GOT3 (cell line): ENCODE results near the gene RGS14.

ENCODE experiments used
- DNase-seq: peaks from one replicate; lab custom pipeline; 2025; ENCODE audit warnings: mixed read lengths; lab: John Stamatoyannopoulos, UW

The RGS14 gene

DNA sequence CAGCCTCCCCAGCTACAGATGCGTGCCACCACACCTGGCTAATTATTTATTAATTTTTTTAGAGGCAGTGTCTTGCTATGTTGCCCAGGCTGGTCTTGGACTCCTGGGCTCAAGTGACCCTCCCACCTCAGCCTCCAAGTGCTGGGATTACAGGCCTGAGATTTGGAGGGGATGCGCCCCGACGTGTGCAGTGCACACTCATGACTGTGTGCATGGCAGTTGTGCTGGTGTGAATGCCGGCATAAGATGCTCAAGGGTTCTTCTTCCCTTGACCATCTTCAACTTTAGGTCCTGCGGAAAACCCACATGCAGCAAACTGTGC is 23.0 kb downstream of the RGS14 start:
- DNase-seq = no peak

DNA sequence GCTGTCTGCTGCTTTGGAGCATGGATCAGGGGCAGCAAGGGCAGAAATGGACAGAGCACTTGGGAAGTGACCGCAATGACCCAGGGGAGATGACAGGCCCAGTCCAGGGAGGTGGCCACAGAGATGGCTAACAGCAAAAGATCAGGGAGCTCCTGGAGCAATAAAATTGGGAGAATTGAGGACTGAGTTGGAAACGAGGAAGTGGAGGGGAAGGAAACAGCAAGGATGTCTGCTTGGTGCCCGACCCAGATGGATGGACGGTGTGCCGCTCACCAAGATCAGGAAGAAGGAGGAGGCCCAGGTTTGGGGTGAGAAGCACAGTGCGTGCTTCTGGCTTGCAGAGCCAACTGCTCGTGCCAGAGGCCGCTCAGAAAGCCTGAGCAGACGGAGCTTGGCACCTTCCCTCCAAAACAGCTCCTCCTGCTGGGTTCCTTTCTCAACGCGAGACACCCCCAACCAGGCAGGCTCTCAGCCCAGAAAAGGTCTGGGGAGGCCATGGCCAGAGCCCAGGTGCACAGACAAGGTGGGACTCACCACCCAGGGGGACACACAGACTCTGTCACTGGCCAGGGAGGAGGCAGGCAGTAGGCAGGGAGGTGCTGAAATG is 24.8 kb downstream of the RGS14 start:
- DNase-seq = no peak

DNA sequence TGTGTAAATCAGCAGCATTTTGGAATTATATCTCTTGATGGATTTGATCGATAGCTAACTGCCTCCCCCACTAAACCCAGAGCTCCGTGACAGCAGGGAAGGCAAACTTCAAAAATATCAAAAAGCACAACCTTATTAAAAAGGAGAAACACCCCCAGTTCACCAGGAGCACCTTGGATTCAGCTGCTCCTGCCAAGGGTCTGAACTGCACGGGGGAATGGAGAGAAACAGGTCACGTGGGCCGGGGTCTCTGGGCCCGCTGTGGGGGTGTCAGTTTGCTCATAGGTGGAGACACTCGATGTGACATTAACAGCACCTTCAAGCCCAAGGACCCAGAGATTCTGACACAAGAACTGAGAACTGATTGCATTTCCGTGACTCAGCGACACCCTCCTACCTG is 25.5 kb downstream of the RGS14 start:
- no peak for DNase-seq

DNA sequence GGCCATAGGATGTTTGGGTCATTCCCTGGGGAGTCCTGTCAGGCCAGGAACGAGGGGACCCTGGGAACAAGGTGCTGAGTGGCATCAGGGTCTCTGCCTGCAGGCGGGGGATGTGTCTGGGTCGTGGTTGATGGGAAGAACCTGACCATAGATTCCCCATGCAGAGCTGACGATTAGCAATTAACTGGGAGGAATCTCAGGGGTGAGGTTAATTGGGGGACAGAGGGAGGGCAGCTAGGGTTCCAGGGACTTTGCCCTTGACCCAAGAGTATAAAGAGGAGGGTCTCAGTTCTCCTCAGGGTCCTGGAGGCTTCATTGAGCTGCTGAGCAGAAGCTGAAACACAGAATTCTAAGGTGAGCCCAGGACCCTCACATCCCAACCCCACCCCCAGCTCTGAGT is 26.4 kb downstream of the RGS14 start, which contains the start of gene SLC34A1:
Gene SLC34A1, plus strand, starts transcription at position 301 of the 400 bp plus-strand sequence. CDS start 1,308 bp downstream, outside the sequence.
- no peak for DNase-seq

DNA sequence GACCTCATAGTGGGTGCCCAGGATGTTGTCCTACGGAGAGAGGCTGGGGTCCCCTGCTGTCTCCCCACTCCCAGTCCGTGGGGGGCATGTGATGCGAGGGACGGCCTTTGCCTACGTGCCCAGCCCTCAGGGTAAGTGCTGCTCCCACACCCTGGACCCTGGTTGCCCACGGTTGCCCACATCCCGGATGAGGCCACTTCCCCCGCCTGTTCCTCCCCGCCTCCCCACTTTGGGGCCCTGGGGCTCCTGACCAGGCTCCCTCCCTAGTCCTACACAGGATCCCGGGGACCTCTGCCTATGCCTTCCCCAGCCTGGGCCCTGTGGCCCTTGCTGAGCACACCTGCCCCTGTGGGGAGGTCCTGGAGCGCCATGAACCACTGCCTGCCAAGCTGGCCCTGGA is 28.0 kb downstream of the RGS14 start:
- DNase-seq = no peak

DNA sequence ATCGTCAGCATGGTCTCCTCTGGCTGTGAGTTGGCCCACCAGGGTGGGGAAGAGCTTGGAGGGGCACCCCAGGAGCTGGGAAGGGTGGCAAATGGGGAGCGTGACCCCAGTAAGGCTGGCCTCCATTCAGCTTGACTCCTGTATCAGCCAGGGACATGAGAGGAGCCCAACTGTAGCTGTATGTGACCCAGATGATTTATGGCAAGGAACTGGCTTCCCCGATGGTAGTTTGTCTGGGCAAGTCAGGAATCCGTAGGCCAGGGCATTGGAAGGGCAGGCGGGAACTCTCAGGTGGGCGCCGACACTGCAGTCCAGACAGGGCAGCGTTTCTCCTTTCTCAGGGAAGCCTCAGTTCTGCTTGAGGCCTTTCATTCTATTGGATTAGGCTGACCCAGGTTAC is 28.8 kb downstream of the RGS14 start:
- DNase-seq = no peak

DNA sequence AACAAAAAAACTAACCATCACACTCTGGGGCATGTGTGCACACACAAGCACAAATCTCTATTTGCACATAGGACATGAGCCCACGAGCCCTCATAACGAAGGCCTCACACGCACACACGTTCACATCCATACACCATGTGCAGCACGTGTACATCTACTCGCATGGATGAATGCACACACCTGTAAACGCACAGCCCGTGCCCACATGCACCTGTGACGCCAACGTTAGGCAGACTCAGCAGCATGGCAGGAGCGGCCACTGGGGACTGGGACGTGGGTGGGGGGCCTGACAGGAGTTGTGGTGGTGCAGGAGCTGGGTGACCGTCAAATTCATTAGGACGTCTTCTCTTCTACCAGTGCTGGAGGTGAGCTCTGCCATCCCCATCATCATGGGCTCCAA is 29.7 kb downstream of the RGS14 start:
- no peak for DNase-seq

DNA sequence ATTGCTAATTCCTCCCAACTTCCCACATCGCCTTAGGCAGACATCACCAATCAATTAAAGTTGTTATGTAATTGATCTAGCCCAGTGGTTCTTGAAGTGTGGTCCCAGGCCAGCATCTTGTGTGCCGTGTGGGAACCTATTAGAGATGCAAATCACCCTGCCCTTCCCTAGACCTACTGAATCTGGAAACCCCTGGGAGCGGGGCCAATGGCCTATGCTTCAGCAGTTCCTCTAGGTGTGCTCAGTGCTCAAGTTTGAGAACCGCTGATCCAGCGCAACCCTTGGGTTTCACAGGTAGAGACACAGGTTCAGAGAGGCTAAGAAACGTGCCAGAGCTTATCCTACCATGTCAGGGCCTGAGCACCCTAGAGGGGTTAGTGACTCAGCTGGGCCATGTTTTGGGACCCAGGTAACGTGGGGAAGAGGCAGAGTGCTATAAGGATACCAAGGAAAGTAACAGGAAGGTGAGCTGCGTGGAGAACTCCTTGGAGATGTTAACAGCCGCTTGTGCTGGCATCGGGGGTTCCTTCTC is 30.9 kb downstream of the RGS14 start:
- DNase-seq = no peak

DNA sequence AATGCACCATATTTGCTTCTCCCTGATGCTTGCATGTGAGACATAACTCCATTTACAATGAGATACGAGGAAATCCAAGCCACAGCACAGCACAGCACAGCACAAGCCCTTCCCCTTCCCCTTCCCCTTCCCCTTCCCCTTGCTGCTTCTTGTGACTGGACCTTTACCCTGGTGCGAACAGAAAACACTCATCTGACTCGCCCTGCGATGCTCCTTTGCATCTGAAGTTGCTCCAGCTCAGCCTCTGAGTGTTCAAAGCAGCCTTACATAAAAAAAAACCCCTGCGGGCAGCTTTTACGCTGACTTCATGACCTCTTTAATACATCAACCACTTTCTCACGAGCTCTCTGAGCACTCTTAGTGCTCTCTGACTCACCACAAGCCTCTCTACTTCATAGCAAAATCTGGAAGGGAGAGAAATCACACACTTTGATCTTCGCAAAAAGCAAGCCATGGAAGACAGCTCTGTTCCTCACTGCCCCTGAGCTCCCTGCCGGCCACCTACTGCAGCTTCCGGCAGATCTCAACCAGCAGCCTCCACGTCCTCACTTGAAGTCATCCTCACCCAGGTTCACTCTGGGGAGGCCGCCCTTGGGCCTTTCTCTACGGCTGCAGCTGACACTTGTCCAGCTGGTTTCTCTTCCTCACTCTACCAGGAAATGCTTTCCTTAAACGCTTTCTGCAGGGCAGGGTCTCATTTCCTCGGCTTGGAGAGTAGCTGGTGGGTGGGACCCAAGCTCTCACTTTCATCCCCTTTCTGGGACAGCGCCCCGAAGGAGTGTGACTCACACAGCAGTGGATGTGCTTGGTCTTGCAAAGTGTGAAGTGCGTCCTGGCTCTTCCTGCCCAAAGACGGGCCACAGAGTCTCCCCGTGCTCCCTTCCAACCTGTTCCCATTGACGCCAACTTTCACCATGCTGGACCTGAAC is 31.8 kb downstream of the RGS14 start:
- peak; percentile 63 for DNase-seq

DNA sequence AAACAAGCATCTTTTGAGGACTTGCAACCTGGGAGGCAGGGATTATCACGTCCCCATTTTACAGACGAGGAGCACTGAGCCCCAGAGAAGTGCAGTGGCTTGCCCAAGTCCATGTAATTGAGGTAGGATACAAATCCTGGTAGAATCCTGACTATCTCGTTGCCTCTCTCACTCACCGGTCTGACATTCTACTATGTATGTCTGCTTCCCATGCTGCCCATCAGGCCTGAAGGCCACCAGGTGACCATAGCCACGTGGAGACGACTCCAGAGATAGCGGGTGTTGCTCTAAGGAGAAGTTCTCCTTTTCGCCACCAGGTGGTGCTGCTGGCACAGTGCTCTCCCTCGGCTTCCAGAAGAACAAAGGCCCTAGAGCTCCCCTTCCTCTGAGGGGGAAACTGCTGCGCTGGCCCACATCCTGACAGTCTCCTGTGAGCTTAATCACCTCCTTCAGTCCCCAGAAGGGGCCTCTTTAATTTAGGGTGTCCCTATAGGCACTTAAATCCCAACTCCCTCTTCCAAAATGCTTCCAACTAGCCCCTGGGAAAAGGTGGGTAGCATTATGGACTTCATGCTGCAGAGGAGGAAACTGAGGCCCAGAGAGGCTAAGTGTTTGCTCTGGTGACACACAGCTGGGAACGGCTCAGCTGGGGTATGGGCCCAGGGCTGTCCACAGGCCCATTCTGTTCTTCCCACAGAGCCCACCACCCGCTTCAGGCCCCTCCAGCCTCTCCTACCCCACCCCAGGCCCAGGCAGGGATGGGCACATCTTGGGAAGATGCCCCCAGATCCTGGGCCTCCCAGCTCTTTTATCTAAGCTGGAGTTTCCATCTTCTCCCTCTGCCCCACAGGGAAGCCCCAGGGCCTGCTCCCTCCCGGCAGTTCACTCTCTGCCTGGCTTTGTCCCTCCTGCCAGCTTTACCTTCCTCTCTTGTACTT is 32.9 kb downstream of the RGS14 start:
- DNase-seq = peak; percentile 61

DNA sequence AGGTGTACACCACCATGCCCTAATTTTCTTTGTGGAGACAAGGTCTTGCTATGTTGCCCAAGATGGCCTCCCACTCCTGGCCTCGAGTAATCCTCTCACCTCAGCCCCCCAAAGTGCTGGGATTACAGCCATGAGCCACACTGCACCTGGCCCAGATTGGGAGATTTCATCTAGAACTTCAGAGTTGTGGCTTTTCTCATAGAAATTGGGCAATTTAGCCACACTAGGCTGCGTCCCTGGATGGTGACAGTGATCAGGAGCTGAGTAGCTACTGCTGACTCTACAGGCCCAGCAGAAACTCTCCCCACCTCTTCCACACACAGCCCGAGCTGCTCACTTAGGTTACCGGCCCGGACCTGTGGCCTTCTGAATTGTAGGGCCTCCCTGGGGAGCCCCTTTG is 35.0 kb downstream of the RGS14 start:
- DNase-seq = no peak

DNA sequence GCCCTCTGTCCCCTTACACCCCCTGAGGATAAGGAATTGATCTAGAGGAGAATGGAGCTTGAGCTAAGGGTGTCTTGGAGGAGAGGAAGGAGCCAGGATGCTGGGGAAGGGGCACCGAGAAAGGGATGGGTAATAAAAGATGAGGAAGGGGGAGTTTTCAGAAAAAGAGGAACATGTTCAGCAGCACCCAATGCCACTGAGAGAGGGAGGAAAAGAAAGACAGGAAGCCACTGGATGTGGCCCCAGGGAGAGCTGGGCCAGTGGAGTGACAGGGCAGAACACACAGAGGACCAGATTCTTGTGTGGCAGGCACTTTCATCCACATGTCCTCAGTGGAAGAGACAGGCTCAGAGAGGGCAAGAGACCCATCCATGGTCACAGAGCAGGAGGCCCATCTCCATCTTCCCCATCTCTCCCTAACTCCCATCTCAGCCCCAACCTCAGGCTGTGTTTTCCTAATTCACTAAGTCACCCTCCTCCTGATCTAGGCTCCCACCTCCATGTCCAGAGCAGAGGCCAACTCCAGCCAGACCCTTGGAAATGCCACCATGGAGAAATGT is 35.6 kb downstream of the RGS14 start:
- DNase-seq = no peak

DNA sequence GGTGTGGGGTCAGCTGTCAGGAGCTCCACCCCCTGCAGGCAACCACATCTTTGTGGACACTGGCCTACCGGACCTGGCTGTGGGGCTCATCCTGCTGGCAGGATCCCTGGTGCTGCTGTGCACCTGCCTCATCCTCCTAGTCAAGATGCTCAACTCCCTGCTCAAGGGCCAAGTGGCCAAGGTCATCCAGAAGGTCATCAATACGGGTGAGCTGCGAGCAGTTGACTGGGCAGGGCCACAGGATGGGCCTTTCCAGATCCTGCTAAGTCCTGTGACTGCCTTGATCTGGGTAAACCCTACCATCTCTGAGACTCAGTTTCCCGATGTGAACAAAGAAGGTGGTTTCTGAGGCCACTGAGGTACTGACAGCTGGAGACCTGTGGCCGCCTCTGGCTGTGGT is 36.3 kb downstream of the RGS14 start:
- DNase-seq = no peak

DNA sequence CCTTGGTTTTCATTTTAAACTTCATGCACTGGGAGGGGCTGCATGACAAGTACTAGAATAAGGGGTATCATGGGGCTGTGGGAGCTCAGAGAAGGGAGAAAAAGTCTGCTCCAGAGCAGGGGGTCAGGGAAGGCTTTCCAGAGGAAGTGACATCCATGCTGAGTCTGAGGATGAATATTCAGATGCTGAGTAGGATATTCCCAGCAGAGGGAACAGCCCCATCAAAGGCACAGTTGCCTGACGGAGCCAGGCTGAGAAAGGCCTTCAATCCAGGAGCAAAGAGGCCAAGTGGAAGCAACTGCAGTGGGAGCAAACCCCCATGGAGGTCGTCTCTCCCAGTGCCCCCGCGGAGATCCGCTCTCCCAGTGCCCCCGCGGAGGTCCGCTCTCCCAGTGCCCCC is 38.4 kb downstream of the RGS14 start:
- DNase-seq = no peak

DNA sequence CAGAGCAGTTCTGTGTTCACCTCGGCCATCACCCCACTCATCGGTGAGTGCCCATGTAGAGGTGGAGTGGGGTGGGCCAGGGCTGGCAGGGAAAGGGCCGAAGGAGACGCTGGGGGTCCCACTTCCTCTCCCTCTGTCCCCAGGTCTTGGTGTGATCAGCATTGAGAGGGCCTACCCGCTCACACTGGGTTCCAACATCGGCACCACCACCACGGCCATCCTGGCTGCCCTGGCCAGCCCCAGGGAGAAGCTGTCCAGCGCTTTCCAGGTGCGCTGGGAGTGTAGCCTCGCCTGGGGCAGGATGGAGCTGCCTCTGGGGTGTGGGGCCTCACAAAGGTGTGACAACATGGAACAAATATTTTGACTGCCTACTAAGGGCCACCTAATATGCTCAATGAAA is 39.1 kb downstream of the RGS14 start:
- DNase-seq = no peak

DNA sequence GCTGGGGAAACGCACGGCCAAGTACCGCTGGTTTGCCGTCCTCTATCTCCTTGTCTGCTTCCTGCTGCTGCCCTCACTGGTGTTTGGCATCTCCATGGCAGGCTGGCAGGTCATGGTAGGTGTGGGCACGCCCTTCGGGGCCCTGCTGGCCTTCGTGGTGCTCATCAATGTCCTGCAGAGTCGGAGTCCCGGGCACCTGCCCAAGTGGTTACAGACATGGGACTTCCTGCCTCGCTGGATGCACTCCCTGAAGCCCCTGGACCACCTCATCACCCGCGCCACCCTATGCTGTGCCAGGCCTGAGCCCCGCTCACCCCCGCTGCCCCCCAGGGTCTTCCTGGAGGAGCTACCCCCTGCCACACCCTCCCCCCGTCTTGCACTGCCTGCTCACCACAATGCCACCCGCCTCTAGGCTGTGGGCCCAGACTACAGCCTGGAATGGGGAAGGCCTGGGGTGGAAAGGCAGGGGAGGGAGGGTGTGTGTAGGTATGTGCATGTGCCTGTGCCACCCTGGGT is 40.2 kb downstream of the RGS14 start:
- no peak for DNase-seq

DNA sequence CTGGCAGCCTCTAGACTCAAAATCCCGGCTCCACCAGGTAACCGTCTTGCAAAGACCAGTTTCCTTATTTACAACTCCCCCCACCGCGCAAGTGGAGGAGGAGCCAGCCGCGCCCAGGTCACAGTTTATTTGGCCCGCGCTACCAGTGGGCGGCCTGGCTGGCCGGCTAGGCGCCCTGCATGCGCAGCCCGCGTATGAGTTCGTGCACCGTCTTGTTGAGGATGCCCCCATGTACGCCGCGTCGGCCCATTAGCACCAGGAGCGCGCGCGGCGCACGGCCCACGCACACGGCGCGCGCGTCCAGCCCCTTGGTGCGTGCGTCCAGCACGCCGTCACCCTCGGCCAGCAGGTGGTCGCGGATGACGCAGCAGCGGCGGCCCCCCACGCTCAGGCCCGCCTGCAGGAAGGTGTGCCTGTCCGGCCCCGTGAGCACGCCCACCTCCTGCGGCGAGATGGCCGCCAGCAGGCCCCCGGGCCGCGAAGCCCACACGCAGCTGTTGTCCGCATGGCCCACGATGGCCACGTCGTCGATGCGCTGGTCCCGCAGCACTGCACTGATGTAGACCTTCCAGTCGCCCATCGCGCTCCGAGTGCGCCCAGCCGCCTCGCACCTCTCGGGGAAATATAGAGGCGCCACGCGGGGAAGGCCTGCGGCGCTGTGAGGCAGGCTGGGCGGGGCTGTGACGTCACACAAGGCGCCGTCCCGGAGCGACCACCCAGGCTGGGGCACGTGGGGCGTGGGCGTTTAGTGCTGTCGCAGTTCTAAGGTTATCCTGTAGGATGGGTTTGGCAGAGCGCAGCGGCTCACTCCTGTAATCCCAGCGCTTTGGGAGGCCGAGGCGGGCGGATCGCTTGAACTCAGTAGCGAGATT is 42.5 kb downstream of the RGS14 start, which contains the start of gene PFN3:
Gene PFN3, minus strand, starts transcription at position 665 of the 872 bp plus-strand sequence. Its CDS starts 85 bp downstream, at position 580.
- DNase-seq = no peak

DNA sequence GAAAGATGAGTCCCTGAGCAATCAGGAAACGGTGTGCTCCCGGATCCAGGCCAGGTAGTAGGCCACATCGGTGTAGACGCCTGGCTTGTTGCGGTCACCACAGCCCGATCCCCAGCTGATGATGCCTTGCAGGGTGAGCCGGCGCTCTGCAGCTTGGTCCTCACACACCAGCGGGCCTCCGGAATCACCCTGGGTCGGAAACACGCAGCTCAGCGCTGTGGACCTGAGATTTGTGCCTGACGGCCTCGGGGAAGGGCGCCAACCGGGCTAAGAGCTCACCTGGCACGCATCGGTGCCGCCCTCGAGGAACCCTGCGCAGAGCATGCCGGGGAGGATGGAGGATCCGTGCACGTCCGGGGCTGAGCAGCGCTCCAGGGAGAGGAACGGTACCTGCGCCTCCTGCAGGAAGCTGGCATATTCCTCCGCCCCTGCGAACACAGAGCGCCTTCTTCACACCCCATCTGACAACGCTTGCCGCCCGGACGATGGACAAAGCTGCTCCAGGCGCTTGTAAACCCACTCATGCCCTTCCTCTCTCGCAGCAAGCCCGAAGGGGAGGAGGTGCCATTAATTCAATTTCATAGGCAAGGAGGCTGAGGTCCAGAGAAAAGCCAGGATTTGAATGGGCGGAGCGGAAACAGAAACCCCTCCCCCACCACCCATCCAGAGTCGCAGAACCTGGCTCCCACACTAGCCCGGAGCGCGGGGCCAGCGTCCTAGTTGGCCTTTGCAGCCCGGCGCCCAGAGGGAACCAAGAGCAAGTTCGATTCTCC is 44.7 kb downstream of the RGS14 start:
- no peak for DNase-seq

DNA sequence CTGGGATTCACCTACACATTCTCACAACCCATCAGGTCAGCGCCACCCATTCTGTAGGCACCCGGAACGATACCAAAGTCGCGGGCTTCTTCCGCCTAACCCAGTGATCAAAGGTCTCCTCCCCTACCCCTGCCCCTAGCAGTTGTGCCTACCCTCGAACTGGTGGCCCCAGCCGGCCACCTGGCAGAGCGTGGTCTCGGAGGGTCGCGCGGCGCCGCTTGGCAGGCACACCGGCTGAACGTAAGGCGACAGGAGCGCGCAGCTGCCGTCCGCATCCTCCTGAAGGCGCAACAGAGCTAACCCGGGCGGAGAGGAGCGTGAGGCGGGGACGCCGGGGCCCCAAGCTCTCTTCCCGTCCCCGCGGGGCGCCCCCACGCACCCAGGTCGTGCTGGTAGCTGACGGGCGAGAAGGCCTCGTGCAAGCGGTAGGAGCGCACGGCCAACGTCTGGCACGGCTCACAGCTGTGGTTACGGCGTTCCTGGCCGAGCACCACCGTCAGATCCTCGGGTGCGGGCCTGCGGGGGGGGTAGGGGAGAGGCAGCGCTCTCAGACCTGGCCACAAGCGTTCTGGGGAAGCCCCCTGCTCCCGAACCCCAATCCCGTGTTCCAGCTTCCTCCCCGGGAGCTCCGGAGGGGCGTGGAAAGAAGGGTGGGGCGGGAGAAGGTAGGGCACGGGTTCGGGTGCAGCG is 45.5 kb downstream of the RGS14 start:
- no peak for DNase-seq
